ENCODE measurements around the gene HIP1R. TPM values are rescaled to one million over a fixed set of nuclear protein-coding genes. Genes with fewer than 3 reads are reported as not detected.

Gene HIP1R
- total and polyA plus RNA-seq, 10 of the 15 experiments (the other 5 are each of a cell fraction or from before 2014, with no cell fraction given), result 0.18 to 27.7 (median 11.7) TPM

- TF ChIP-seq DPF2 (IDR thresholded peaks at IDR 0.05) (peak; percentile 91), ATF7 (IDR thresholded peaks at IDR 0.05; ENCODE audit: low read depth) (peak; percentile 70), MAX (IDR thresholded peaks at IDR 0.05; ENCODE audit: low read depth, low read length) (no peak), SUZ12 (IDR thresholded peaks at IDR 0.05; ENCODE audit: unreplicated experiment) (no peak), ZNF687 (IDR thresholded peaks at IDR 0.05) (no peak), BMI1 (IDR thresholded peaks at IDR 0.05; ENCODE audit: borderline replicate concordance) (peak; percentile 60), ZNF217 (IDR thresholded peaks at IDR 0.05) (no peak), SMAD1 (IDR thresholded peaks at IDR 0.05; ENCODE audit: low read depth, partially characterized antibody) (no peak), FOXM1 (IDR thresholded peaks at IDR 0.05; ENCODE audit: low read depth, low read length) (peak; percentile 90; the same call in 1 of the 2 replicates), MEF2A (IDR thresholded peaks at IDR 0.05; ENCODE audit: insufficient read depth, low read depth, low read length) (peak; percentile 78; the same call in 1 of the 2 replicates), CREB1 (IDR thresholded peaks at IDR 0.05; ENCODE audit: low read depth) (peak; percentile 29; the same call in 1 of the 2 replicates), KDM1A (IDR thresholded peaks at IDR 0.05; ENCODE audit: borderline replicate concordance) (no peak), SIN3A (IDR thresholded peaks at IDR 0.05; ENCODE audit: low read depth, low read length) (no peak), ATF3 (IDR thresholded peaks at IDR 0.05; ENCODE audit: borderline replicate concordance, extremely low read depth, low read depth, low read length) (no peak), SMC3 (IDR thresholded peaks at IDR 0.05; ENCODE audit: borderline replicate concordance, low read length) (no peak), CTCF (IDR thresholded peaks at IDR 0.05 in 2 of 3, conservative IDR thresholded peaks at IDR 0.05 in 1 of 3; ENCODE audit: control insufficient read depth in 2 of 3, extremely low read depth in 1 of 3, insufficient read depth in 1 of 3, low read depth in 3 of 3, low read length in 3 of 3) (no peak), TCF3 (IDR thresholded peaks at IDR 0.05; ENCODE audit: borderline replicate concordance, insufficient read depth, low read depth, low read length) (peak; percentile 91), SREBF2 (IDR thresholded peaks at IDR 0.05; ENCODE audit: low read length) (no peak), IRF4 (IDR thresholded peaks at IDR 0.05; ENCODE audit: low read depth, low read length) (peak; percentile 90), CBX3 (IDR thresholded peaks at IDR 0.05; ENCODE audit: borderline replicate concordance, low read depth) (no peak), MLLT1 (IDR thresholded peaks at IDR 0.05) (peak; percentile 52; the same call in 1 of the 2 replicates), STAT1 (conservative IDR thresholded peaks at IDR 0.05) (no peak)
Observed at GRCh38 chr12:122886851-122887818, 51.9 kb downstream of the HIP1R start (continued).

All from GM12878 (cell line).